HEK293T (cell line): ENCODE measurements around the gene ULK3.

Experiments
- CTCF ChIA-PET: fragments of 350-600 bp; formaldehyde crosslinking; extraction: SDS; loops from one replicate; lab custom pipeline; 2021; ENCODE audit warnings: antibody characterized with exemption, inconsistent platforms; lab: Yijun Ruan, JAX
- POLR2A ChIA-PET: fragments of 350-600 bp; formaldehyde crosslinking; extraction: SDS; loops from one replicate; lab custom pipeline; 2020; ENCODE audit warnings: antibody characterized with exemption, inconsistent platforms; lab: Yijun Ruan, JAX
- DNase-seq: peaks from one replicate; pipeline ENCODE4 v3.0.0; 2012; ENCODE audit warnings: mixed read lengths; ENCODE audit errors: extremely low spot score
- ARNT ChIP-seq: fragments of 450-650 bp; IDR thresholded peaks from 2 replicates; pipeline ENCODE4 v1.6.1; 2017; ENCODE audit warnings: mild to moderate bottlenecking
- CTBP1 ChIP-seq: fragments of 450-650 bp; IDR thresholded peaks from 2 replicates; pipeline ENCODE4 v1.6.1; 2016; ENCODE audit warnings: borderline replicate concordance
- ELF4 ChIP-seq: fragments of 450-650 bp; IDR thresholded peaks from 2 replicates; pipeline ENCODE4 v1.6.1; 2017; ENCODE audit warnings: antibody characterized with exemption
- FOXA1 ChIP-seq: fragments of 450-650 bp; IDR thresholded peaks from 2 replicates; pipeline ENCODE4 v1.6.1; 2016; ENCODE audit warnings: mild to moderate bottlenecking
- FOXK2 ChIP-seq: fragments of 450-650 bp; IDR thresholded peaks from 2 replicates; pipeline ENCODE4 v1.6.1; 2016; ENCODE audit warnings: mild to moderate bottlenecking
- FOXM1 ChIP-seq: fragments of 450-650 bp; IDR thresholded peaks from 2 replicates; pipeline ENCODE4 v1.6.1; 2017; ENCODE audit warnings: mild to moderate bottlenecking, borderline replicate concordance
- HDGF ChIP-seq: fragments of 450-650 bp; IDR thresholded peaks from 2 replicates; pipeline ENCODE4 v1.6.1; 2017; ENCODE audit warnings: antibody characterized with exemption, borderline replicate concordance
- L3MBTL2 ChIP-seq: fragments of 450-650 bp; conservative IDR thresholded peaks from 2 replicates; pipeline ENCODE4 v1.6.1; 2016; ENCODE audit warnings: mild to moderate bottlenecking
- LEF1 ChIP-seq: fragments of 450-650 bp; IDR thresholded peaks from 2 replicates; pipeline ENCODE4 v1.6.1; 2017; ENCODE audit warnings: mild to moderate bottlenecking, borderline replicate concordance
- NFRKB ChIP-seq: fragments of 450-650 bp; IDR thresholded peaks from 2 replicates; pipeline ENCODE4 v1.6.1; 2016; ENCODE audit warnings: mild to moderate bottlenecking, moderate library complexity
- PKNOX1 ChIP-seq: fragments of 450-650 bp; IDR thresholded peaks from 2 replicates; pipeline ENCODE4 v1.6.1; 2016
- SP1 ChIP-seq: fragments of 450-650 bp; IDR thresholded peaks from 2 replicates; pipeline ENCODE4 v1.6.1; 2017
- SUZ12 ChIP-seq: fragments of 450-650 bp; IDR thresholded peaks from 2 replicates; pipeline ENCODE4 v1.6.1; 2016; ENCODE audit warnings: mild to moderate bottlenecking
- TARDBP ChIP-seq: fragments of 450-650 bp; IDR thresholded peaks from 2 replicates; pipeline ENCODE4 v1.6.1; 2016
- ZNF384 ChIP-seq: fragments of 450-650 bp; IDR thresholded peaks from 2 replicates; pipeline ENCODE4 v1.6.1; 2016

ULK3 gene

GRCh38 chr15:74823324-74823723 is 19.6 kb downstream of the ULK3 start:
- no peak for DNase-seq
- ChIA-PET CTCF (no interaction called here), POLR2A (interaction anchor here (0.6 kb wide), 1 partner anchor 52 kb away, joined by 3 read pairs; no protein-coding TSS in a partner anchor)
- TF ChIP-seq L3MBTL2: no peak

- DNase-seq: no peak
- TF ChIP-seq ARNT: no peak
- no peak for TF ChIP-seq PKNOX1
- no peak for TF ChIP-seq SP1
- TF ChIP-seq SUZ12: no peak
- TF ChIP-seq ZNF384: no peak
- no peak for TF ChIP-seq HDGF
- no peak for TF ChIP-seq CTBP1
- TF ChIP-seq NFRKB: no peak
- ChIA-PET POLR2A (no interaction called here), CTCF (no interaction called here)
Observed at GRCh38 chr15:74822233-74822632, 20.7 kb downstream of the ULK3 start.

GRCh38 chr15:74821790-74822158 is 21.2 kb downstream of the ULK3 start:
- TF ChIP-seq HDGF (no peak), TARDBP (no peak), PKNOX1 (no peak)
- ChIA-PET CTCF (no interaction called here), POLR2A (no interaction called here)
- DNase-seq: no peak

- TF ChIP-seq CTBP1: no peak
- no peak for TF ChIP-seq L3MBTL2
- TF ChIP-seq PKNOX1: no peak
- TF ChIP-seq ELF4: no peak
- no peak for TF ChIP-seq FOXA1
- TF ChIP-seq SP1: no peak
- no peak for TF ChIP-seq FOXK2
- TF ChIP-seq TARDBP: no peak
- ChIA-PET CTCF (no interaction called here), POLR2A (interaction anchor here (0.9 kb wide), 1 partner anchor 21 kb away, joined by 4 read pairs; no protein-coding TSS in a partner anchor)
- DNase-seq: no peak
Observed at GRCh38 chr15:74821091-74821789, 21.7 kb downstream of the ULK3 start.

GRCh38 chr15:74820056-74820455 is 22.9 kb downstream of the ULK3 start:
- ChIA-PET POLR2A (interaction anchor here (0.9 kb wide), 1 partner anchor 22 kb away, joined by 4 read pairs; no protein-coding TSS in a partner anchor), CTCF (no interaction called here)
- DNase-seq: no peak
- no peak for TF ChIP-seq FOXM1
- no peak for TF ChIP-seq FOXA1
- TF ChIP-seq PKNOX1: no peak
- no peak for TF ChIP-seq ARNT
- no peak for TF ChIP-seq TARDBP
- TF ChIP-seq FOXK2: no peak
- TF ChIP-seq SUZ12: no peak
- no peak for TF ChIP-seq NFRKB
- TF ChIP-seq HDGF: no peak
- no peak for TF ChIP-seq SP1
- no peak for TF ChIP-seq L3MBTL2
- TF ChIP-seq LEF1: no peak

- no peak for DNase-seq
- CTCF ChIA-PET: interaction anchor here (0.8 to 1.0 kb wide), 2 partner anchors 36 to 46 kb away, joined by 3 read pairs; no protein-coding TSS in a partner anchor
Observed at GRCh38 chr15:74817370-74817737, 25.6 kb downstream of the ULK3 start.

More at GRCh38 chr15:74817370-74817737, 25.6 kb downstream of the ULK3 start:
- POLR2A ChIA-PET: no interaction called here
- no peak for TF ChIP-seq LEF1
- no peak for TF ChIP-seq SUZ12
- no peak for TF ChIP-seq ELF4
- no peak for TF ChIP-seq SP1
- no peak for TF ChIP-seq FOXA1
- no peak for TF ChIP-seq TARDBP
- TF ChIP-seq NFRKB: no peak
- no peak for TF ChIP-seq HDGF
- TF ChIP-seq ARNT: no peak
- no peak for TF ChIP-seq CTBP1
- TF ChIP-seq FOXK2: no peak
